ENCODE data around the gene CCDC70.

Gene CCDC70

GRCh38 chr13:51829568-51829899 is 32.2 kb upstream of the CCDC70 start:
- no peak for DNase-seq (ENCODE audit: low spot score)

- DNase-seq (ENCODE audit: low spot score) = no peak
These were observed 30.2 kb upstream of the CCDC70 start for GRCh38 chr13:51831519-51831918.

- peak; percentile 39 for DNase-seq (ENCODE audit: low spot score)
These were observed 29.2 kb upstream of the CCDC70 start for GRCh38 chr13:51832471-51833152.

- no peak for DNase-seq (ENCODE audit: low spot score)
These were observed 27.8 kb upstream of the CCDC70 start for GRCh38 chr13:51833980-51834379.

GRCh38 chr13:51834581-51835171 is 27.1 kb upstream of the CCDC70 start:
- DNase-seq (ENCODE audit: low spot score) = no peak

GRCh38 chr13:51837016-51837415 is 24.8 kb upstream of the CCDC70 start:
- no peak for DNase-seq (ENCODE audit: low spot score)

- DNase-seq (ENCODE audit: low spot score) = no peak
These were observed 23.4 kb upstream of the CCDC70 start for GRCh38 chr13:51838240-51838846.

- no peak for DNase-seq (ENCODE audit: low spot score)
These were observed 21.8 kb upstream of the CCDC70 start for GRCh38 chr13:51839711-51840540.

- DNase-seq (ENCODE audit: low spot score) = no peak
These were observed 20.9 kb upstream of the CCDC70 start for GRCh38 chr13:51840917-51841316.

- DNase-seq (ENCODE audit: low spot score) = no peak
These were observed 20.0 kb upstream of the CCDC70 start for GRCh38 chr13:51841732-51842131.

GRCh38 chr13:51843529-51843928 is 18.2 kb upstream of the CCDC70 start:
- no peak for DNase-seq (ENCODE audit: low spot score)

- DNase-seq (ENCODE audit: low spot score) = peak; percentile 30
These were observed 16.8 kb upstream of the CCDC70 start, which contains the start of gene TMEM272 for GRCh38 chr13:51844862-51845573. TSS of gene TMEM272 (minus strand) at chr13:51845177. CDS start at chr13:51838530, 6,647 bp downstream.

GRCh38 chr13:51845574-51846318 is 16.0 kb upstream of the CCDC70 start:
- no peak for DNase-seq (ENCODE audit: low spot score)

GRCh38 chr13:51846756-51847155 is 15.0 kb upstream of the CCDC70 start:
- no peak for DNase-seq (ENCODE audit: low spot score)

GRCh38 chr13:51848674-51849073 is 13.1 kb upstream of the CCDC70 start:
- DNase-seq (ENCODE audit: low spot score) = no peak

- no peak for DNase-seq (ENCODE audit: low spot score)
These were observed 12.3 kb upstream of the CCDC70 start for GRCh38 chr13:51849145-51850101.

- no peak for DNase-seq (ENCODE audit: low spot score)
These were observed 5.6 kb upstream of the CCDC70 start for GRCh38 chr13:51856027-51856736.

GRCh38 chr13:51856998-51857397 is 4.8 kb upstream of the CCDC70 start:
- DNase-seq (ENCODE audit: low spot score) = no peak
